NCI-H2227 treated with DMSO at 0.1 percent for 48 hours (cell line): ENCODE data around the gene SCFD2.
A peak's percentile ranks its signal among the peaks of the same experiment; 100 is the strongest.

Source experiments
- DNase-seq: peaks from one replicate; lab custom pipeline; 2025; lab: John Stamatoyannopoulos, UW

Gene SCFD2

DNA sequence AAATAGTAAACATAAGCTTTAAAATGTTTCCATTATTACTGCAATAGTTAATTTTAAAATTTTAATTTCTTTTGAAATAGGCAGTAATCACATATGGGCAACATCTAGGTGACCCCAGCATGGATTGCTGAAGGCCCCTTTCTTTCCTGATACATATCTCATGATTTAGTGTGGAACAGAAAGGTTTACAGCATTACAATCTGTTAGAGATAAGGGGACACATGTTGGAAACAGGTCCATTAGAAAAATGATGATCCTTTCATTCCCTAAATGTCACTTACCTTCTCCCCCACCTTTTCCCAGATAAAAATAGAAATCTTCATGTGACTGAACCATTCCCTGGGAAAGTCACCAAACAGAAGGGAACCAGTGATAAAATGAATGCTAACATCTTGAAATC is 413.3 kb downstream of the SCFD2 start:
- DNase-seq, result no peak

DNA sequence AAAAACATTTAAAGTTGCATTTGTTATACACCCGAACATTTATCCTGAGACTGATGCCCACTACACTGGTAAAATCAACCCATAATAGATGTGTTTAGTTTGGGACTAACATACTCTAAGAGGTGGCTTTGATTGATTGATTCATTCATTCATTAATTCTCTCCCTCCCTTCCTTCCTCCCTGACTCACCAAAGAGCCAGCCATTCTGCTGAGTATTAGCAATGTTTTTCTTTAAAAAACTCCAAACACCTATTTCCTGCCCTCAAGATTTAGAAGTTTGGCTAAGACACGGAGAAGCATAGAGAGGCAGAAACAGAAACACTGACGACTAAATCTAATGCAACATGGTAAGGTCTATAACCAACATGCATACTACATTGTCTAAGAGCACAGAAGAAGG is 414.8 kb downstream of the SCFD2 start:
- no peak for DNase-seq

DNA sequence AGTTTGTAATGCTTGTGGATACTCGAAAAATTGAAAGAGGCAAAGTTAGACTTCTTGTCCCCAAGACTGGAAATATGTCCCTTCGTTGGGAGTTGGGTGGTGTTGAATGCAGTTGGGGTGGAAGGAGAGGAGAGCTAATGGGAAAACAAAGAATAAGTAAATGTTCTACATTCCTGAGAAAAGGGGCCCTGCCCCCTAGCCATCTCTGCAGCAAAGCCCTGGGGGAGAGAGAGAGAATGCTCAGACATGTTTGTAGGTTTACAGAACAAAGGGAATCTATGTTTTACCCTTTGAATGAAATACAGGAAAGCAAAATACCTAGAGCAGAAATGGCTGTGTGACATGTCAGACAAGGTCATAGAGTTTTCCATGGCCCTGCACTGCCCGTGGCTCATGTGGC is 415.6 kb downstream of the SCFD2 start:
- DNase-seq, result no peak

- no peak for DNase-seq
Measured at GRCh38 chr4:52949336-52949735, 416.5 kb downstream of the SCFD2 start.

DNA sequence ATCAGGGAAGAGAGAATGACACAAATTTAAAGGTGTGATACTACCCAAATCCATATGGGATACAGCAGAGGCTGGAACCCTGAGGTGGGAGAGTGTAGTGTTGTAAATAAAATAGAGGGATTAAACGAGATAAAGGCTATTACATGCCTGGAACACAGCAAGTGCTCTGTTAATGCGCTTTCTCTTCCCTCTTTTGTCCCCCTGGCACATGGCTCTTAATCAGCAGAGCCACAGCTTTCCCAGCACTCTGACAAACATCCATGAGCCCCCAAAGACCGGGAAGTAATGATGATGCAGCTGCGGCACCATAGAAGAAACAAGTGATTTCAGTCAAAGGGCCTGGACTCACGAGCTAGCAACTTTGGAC is 417.8 kb downstream of the SCFD2 start:
- DNase-seq, result no peak

GRCh38 chr4:52947401-52948056 is 418.3 kb downstream of the SCFD2 start:
- DNase-seq, result no peak

- DNase-seq, result peak; percentile 66
Measured at GRCh38 chr4:52946855-52947254, 419.0 kb downstream of the SCFD2 start.

DNA sequence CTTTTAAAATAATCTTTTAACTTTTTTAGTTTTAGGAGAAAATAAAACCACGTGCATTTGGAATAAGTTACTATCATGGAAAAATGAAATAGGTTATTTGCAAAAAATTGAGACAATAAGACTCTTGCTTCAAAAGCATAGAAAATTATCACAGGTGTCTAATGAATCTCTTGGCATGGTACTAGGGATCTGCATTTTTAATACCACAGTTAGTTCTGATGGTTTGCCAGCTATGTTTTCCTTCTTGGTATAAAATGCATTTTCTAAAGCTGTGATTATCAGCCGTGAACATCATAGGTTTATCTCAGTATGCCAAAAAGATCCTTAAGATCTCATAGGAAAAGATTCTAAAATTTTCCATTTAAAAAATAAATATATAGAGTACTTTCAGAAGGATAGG is 419.9 kb downstream of the SCFD2 start:
- no peak for DNase-seq

DNA sequence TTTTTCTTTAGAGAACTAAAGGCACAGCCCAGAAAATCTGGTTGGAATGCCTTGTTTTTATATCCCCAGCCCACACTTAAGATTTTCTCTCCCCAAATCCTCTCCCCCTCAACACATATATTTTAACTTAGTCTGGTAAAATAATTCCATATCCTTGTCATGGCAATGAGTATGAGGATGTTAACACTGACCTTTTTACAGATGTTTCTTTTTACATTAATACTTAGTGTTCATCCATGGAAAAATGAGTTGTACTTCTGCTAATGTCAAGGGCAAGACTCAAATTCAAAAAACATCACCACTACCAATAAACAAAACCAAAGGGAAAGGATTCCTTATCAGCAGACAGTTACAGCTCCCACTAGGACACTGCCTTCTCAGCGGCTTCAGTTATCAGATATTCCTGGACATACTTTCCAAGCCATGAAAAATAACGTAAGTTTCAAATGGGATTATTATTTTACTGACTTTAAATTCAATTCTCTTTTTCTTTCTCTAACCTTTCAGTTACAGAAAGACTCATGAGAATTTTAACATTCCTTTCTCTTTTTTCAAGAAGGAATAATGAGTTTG is 420.4 kb downstream of the SCFD2 start:
- DNase-seq, result no peak

DNA sequence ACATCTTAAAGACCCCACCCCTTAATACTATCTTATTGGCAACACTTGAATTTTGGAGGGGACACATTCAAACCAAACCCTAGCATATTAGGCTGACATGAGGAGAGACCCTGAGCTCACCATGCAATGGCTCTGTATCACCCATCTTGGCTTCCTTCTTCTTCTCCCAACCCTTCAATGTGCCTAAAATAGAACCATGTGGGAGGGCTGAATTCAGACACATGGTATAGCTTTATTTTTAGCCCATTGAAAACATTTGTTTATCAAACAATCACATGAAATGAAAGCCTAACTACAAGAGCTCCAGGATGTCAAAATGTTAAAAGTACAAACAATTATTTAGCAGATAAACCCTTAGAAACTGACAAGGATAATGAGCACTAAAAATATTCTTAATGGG is 422.2 kb downstream of the SCFD2 start:
- no peak for DNase-seq

GRCh38 chr4:52942936-52943335 is 422.9 kb downstream of the SCFD2 start:
- no peak for DNase-seq

DNA sequence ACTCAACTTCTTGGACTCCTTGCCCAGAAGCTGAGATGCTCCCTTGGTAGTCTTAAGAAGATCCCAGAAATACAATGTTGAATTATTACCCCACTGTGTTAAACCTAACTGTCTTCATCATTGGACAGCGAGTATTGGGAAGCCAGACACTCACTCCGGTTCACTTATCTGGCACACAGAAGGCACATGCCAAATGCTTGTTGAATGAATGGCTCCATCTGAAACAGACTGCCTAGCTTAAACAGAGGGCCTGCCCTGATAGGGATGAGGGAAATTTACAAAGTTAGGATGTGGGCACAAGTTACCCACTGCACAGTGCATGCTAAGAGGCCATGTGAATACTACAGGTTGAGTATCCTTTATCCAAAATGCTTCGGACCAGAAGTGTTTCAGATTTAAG is 424.4 kb downstream of the SCFD2 start:
- DNase-seq, result no peak

DNA sequence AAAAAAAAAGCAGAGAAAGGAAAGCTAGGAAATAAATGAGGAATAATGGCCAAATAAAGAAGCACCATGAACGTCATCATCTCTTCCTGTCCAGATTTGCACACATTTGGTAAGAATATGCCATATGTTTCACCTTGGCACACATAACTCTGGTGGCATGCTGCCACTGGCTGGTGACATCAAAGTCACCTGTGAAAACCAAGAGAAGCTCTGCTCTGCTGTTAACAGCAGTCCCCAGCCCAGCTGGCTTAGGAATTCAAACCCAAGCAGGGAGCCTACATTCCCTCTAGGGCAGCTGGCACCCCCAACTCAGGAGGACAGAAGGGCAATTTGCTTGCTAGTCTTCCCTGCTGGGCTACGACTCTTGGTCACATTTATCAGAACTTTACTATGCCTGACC is 426.1 kb downstream of the SCFD2 start:
- no peak for DNase-seq

DNA sequence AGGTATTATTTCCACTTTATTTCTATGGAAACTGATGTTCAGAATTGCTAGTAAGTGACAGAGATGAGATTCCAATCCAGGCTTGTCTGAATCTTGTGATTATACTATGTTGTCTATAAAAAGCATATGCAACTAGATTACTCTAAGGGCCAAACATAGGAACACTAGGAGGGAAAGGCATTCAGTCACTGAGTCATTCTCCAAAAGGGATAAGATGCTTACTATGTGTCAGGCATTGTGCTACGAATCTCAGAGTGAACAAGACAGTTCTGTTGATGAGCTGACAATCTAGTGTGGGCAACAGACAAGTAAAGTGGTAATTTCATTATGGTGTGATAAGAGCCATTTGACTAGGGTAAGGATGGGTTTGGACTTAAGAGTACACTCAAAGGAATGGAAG is 426.5 kb downstream of the SCFD2 start:
- DNase-seq, result no peak

DNA sequence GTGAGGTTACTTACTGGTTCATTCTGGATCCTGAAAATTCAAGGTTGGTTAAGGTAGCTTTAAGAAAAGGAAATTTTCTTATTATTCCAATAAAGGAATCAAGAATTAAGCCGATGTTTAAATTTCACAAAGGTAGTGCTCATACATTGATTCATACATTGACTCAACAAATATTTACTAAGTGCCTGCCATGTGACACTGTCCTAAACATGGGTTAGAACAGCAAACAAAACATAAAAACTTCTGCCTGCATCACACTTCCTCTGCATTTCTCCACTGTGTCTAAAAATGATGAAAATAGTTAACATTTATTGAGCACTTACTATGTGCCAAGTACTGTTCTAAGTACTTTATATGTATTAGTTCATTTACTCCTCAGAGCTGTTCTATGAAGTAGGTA is 428.0 kb downstream of the SCFD2 start:
- no peak for DNase-seq

DNA sequence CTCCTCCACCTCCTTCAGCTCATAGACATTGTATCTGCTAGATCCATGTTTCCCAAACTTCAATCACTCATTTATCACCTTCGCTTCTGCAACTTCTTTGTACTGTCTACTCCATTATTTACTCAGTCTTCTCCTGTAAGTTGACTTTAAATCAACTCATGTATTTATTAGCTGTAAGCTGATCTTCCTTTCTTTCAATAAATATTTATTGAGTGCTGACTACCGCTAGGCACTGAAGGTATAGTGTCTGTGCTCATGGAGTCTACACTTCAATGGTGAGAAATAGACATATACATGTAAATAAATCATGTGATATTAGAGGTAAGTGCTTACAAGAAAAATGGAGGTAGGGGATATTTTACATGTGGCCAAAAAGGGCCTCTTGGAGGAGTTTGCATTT is 429.1 kb downstream of the SCFD2 start:
- DNase-seq, result no peak

DNA sequence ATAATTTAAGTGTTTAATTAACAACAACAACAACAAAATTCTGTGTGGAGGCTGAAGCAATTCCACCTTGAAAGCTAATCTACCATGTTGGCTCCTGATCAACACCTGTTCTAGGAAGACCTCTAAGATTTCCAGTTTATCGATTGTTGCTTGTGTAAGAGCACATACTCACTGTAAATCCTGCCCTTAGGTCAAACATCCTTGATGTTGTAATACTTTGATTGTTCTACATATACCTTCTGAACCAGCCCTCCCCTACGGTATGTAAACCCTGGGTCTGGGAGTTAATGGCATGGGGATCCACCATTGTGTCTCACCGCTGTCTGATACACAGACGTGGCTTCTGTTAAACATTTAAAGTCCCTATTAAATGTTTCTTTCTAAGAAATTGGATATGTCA is 430.5 kb downstream of the SCFD2 start:
- DNase-seq, result no peak

DNA sequence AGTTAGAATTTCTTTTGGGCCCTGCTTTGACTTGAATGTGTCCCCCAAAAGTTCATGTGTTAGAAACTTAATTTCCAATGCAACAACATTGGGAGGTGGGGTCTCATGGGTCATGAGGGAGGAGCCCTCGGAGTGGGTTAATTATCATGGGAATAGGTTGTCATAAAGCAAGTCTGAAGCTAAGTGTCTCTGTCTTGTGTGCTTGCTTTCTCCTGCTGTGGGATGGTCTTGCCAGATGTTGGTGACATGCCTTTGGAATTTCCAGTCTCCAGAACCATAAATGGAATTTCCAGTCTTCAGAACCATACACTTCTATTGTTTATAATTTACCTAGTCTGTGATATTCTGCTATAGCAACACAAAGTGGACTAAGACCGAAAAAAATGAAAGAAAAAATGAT is 432.1 kb downstream of the SCFD2 start:
- DNase-seq, result no peak

DNA sequence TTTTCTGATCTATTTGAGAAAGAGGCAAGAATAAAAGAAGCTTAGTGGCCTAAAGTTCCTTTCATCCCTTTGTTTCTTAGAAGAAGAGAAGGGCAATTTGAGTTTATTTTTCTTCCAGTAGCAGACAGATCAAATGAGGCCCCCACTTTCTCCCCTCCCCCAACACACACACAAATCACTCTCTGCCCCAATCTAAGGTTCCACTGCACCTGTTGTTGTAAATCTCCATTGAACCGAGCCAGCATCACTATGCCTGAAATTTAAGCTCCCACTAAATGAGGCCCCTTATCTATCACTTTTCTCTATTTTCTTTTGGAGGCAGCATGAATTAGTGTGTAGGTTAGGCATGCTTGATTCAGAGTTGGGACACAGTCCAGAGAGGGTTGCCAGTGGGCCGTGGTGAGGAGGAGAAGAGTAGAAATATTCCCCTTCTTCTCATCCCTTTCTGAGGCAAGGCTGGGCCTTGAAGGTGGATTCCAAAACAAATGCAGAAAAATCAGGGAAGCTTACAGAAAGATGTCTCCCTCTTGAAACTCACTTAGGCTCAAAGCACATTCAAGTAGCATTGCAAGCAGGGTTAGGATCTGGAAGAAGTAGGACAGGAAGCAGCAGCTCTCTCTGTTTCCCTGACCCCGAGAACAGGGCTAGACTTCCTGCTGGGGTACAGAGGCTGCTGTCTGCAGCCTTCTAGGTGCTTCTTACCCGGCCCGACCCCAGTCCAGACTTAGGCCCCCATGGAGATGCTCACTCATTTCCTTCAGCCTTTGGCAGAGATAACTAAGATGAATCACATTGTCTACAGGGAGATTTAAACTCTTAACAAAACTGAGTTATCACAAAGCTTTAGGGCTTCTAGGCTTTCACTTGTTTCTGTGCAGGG is 433.0 kb downstream of the SCFD2 start:
- no peak for DNase-seq

GRCh38 chr4:52931243-52931642 is 434.6 kb downstream of the SCFD2 start:
- no peak for DNase-seq

DNA sequence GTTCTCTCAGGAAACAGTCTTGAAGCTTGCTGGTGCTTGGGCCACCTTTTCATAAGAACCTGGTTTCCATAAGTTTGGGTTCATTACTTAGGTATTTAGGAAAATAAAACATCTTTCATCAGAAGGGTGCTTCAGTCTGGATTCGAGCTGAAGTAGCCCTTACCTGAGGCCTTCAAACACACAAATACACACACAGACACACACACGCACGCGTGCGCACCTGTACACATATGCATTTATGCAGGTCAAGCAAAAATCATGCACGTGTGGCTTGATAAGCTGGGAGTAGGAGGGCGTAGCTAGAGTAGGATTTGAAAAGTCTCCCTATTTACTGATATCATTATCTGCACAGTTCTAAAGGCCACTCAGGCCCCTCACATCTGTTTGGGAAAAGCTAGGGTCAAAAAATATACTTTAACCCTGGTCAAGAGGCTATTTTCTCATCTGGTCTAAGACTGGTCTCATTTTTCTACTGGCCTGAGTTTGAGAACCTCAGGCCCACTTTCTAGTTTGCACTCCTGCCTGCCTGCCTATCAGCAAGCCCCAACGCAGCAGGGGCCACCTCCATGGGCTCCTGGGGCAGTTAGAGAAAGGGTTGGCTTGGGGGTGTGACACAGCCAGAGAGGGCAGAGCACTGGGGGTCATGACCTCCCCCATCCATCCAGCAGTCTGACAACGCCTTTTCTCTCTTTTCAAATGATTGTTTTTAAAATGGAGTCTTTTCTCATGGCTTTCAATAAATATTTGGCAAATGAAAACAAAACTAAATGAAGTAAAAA is 439.5 kb downstream of the SCFD2 start:
- no peak for DNase-seq

DNA sequence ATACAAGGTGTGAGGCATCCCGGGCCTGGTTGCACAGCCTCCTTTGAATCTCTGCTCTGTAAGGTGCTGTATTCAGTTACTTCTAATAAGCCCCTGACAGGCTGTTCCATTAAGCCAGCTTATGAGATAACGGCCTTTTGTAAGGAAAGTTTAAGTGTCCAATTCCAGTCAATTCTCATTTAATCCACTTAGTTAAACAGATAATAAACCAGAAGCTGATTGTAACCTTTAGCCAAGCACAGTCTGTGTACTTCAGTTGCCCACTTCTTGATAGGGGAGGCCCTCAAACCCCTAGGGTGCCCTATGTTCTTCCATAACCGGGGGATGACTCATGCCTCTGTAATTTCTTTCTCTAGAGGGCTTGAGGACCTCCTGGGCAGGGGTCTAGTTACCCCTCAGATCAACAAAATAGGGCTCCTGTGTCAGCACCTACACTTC is 440.3 kb downstream of the SCFD2 start:
- no peak for DNase-seq

GRCh38 chr4:52919461-52919860 is 446.4 kb downstream of the SCFD2 start:
- no peak for DNase-seq
